GM23248 (cell line): ENCODE data around the gene TECPR2. TPM values are rescaled to one million over a fixed set of nuclear protein-coding genes. Genes with fewer than 3 reads are reported as not detected.
A peak's percentile ranks its signal among the peaks of the same experiment; 100 is the strongest.

Experiments used
- DNase-seq: peaks from one replicate; pipeline ENCODE4 v3.0.0-alpha.2; 2015
- H2AFZ ChIP-seq: fragments of 200-600 bp; sonication (generic); 2 replicates; pipeline ENCODE4 v1.6.1; 2016; ENCODE audit warnings: antibody characterized with exemption
- H3F3A ChIP-seq: fragments of 200-600 bp; sonication (generic); 2 replicates; pipeline ENCODE4 v1.6.1; 2016; ENCODE audit warnings: mild to moderate bottlenecking, antibody characterized with exemption, mixed run types; ENCODE audit not compliant: insufficient read depth
- H3K27ac ChIP-seq: fragments of 200-600 bp; sonication (generic); 2 replicates; pipeline ENCODE4 v1.5.1; 2016; ENCODE audit warnings: mild to moderate bottlenecking
- H3K27me3 ChIP-seq: fragments of 200-600 bp; sonication (generic); replicated peaks from 2 replicates; pipeline ENCODE4 v1.6.1; 2016; ENCODE audit warnings: mild to moderate bottlenecking; ENCODE audit not compliant: insufficient read depth
- H3K36me3 ChIP-seq: fragments of 200-600 bp; sonication (generic); 2 replicates; pipeline ENCODE4 v1.6.1; 2016; ENCODE audit warnings: low read depth, mild to moderate bottlenecking
- H3K4me1 ChIP-seq: fragments of 200-600 bp; sonication (generic); 2 replicates; pipeline ENCODE4 v1.6.1; 2016; ENCODE audit warnings: mild to moderate bottlenecking; ENCODE audit not compliant: insufficient read depth
- H3K4me2 ChIP-seq: fragments of 200-600 bp; sonication (generic); one replicate; pipeline ENCODE4 v1.6.1; 2016; ENCODE audit warnings: mild to moderate bottlenecking; ENCODE audit not compliant: unreplicated experiment
- H3K4me3 ChIP-seq: fragments of 200-600 bp; sonication (generic); 2 replicates; pipeline ENCODE4 v1.5.1; 2016; ENCODE audit warnings: mild to moderate bottlenecking
- H3K79me2 ChIP-seq: fragments of 200-600 bp; sonication (generic); 2 replicates; pipeline ENCODE4 v1.6.1; 2016; ENCODE audit warnings: mild to moderate bottlenecking; ENCODE audit not compliant: insufficient read depth
- H3K9ac ChIP-seq: fragments of 200-600 bp; sonication (generic); 2 replicates; pipeline ENCODE4 v1.6.1; 2016; ENCODE audit warnings: mild to moderate bottlenecking
- H3K9me2 ChIP-seq: fragments of 200-600 bp; sonication (generic); 2 replicates; pipeline ENCODE4 v1.6.1; 2016; ENCODE audit warnings: mixed run types, mild to moderate bottlenecking, moderate library complexity; ENCODE audit not compliant: insufficient read depth
- H3K9me3 ChIP-seq: fragments of 200-600 bp; sonication (generic); one replicate; pipeline ENCODE4 v1.6.1; 2017; ENCODE audit warnings: low read depth
- H4K20me1 ChIP-seq: fragments of 200-600 bp; sonication (generic); 2 replicates; pipeline ENCODE4 v1.6.0; 2016; ENCODE audit not compliant: insufficient read depth
- EZH2 ChIP-seq: fragments of 200-600 bp; sonication (generic); IDR thresholded peaks from 2 replicates; pipeline ENCODE4 v1.6.1; 2018; ENCODE audit warnings: antibody characterized with exemption, mild to moderate bottlenecking; ENCODE audit not compliant: insufficient read depth, poor library complexity, severe bottlenecking
- EZH2phosphoT487 ChIP-seq: fragments of 200-600 bp; sonication (generic); IDR thresholded peaks from 2 replicates; pipeline ENCODE4 v1.6.1; 2018; ENCODE audit warnings: antibody characterized with exemption, moderate library complexity, mild to moderate bottlenecking, low read depth; ENCODE audit not compliant: insufficient read depth
- WGBS, 2 experiments: methylation state at CpG; one replicate each; pipeline ENCODE4 v1.1.6; 2015 to 2017; ENCODE audit warnings: low lambda C conversion rate in 2 of 2, low coverage in 1 of 2; ENCODE audit errors: missing lambda C conversion rate in 2 of 2; 5-methylcytosine and 5-hydroxymethylcytosine counted together
- in situ Hi-C: fragments of 300-500 bp; cut with MboI; formaldehyde crosslinking; loops from 2 replicates; pipeline ENCODE4 v1.15.0; 2020
- polyA plus RNA-seq: library from polyadenylated mRNA; unstranded; fragments of >200 nt; fragmentation: Nextera tagmentation; extraction: Ambion mirVana; gene quantifications from 2 replicates; pipeline ENCODE4 v1.2.1, GENCODE V29; 2016
- total RNA-seq: library from RNA; depleted of rRNA; stranded (reverse); fragments of >200 nt; shearing (Covaris generic); gene quantifications from 2 replicates; pipeline ENCODE4 v1.2.3, GENCODE V29; 2014

Gene TECPR2
- total and polyA plus RNA-seq, 2 experiments from 2014 or later: 11.4 to 15.8 TPM

GRCh38 chr14:102439556-102439955 is 76.8 kb downstream of the TECPR2 start:
- no peak overlapping the region for H3K9ac ChIP-seq
- no peak overlapping the region for H3K4me3 ChIP-seq
- H3K9me3 ChIP-seq: no peaks in the 10 kb centered on the region
- H3K27ac ChIP-seq: no peak overlapping the region
- no peak overlapping the region for H3K4me2 ChIP-seq
- no peak for TF ChIP-seq EZH2
- TF ChIP-seq EZH2phosphoT487: no peak
- no peaks in the 10 kb centered on the region for H3F3A ChIP-seq
- no peaks in the 10 kb centered on the region for H3K9me2 ChIP-seq
- H3K27me3 ChIP-seq: no peaks in the 10 kb centered on the region
- peaks cover 27% of the 10 kb centered on the region; the same call in 1 of the 2 replicates for H3K36me3 ChIP-seq
- H3K79me2 ChIP-seq: no peaks in the 10 kb centered on the region
- no peak for DNase-seq
- no peak overlapping the region for H2AFZ ChIP-seq
- no peaks in the 10 kb centered on the region for H4K20me1 ChIP-seq
- no peaks in the 10 kb centered on the region for H3K4me1 ChIP-seq
- WGBS, 2 experiments: 91 to 94% methylated on average over 8 of the region's 8 CpGs
- in situ Hi-C loops: no loop called here

GRCh38 chr14:102440392-102440791 is 77.7 kb downstream of the TECPR2 start:
- no peak for TF ChIP-seq EZH2phosphoT487
- TF ChIP-seq EZH2: no peak
- Histone ChIP-seq H3K27ac (no peak overlapping the region), H3K9me2 (no peaks in the 10 kb centered on the region), H3K9me3 (no peaks in the 10 kb centered on the region), H3K36me3 (peaks cover 29% of the 10 kb centered on the region; the same call in 1 of the 2 replicates), H3K79me2 (no peaks in the 10 kb centered on the region), H3F3A (no peaks in the 10 kb centered on the region), H3K4me3 (no peak overlapping the region), H4K20me1 (no peaks in the 10 kb centered on the region), H3K4me2 (no peak overlapping the region), H2AFZ (no peak overlapping the region), H3K9ac (no peak overlapping the region), H3K4me1 (no peaks in the 10 kb centered on the region), H3K27me3 (no peaks in the 10 kb centered on the region)
- 92 to 94% methylated on average over 11 of the region's 11 CpGs for WGBS, 2 experiments
- DNase-seq: no peak
- in situ Hi-C loops: no loop called here

GRCh38 chr14:102442241-102443211 is 79.8 kb downstream of the TECPR2 start:
- in situ Hi-C loops: no loop called here
- 87 to 88% methylated on average over 15 of the region's 15 CpGs for WGBS, 2 experiments
- no peak overlapping the region for H3K27ac ChIP-seq
- no peaks in the 10 kb centered on the region for H4K20me1 ChIP-seq
- no peak overlapping the region for H3K9ac ChIP-seq
- TF ChIP-seq EZH2phosphoT487 (no peak), EZH2 (no peak)
- no peaks in the 10 kb centered on the region for H3K4me1 ChIP-seq
- no peaks in the 10 kb centered on the region for H3K27me3 ChIP-seq
- no peaks in the 10 kb centered on the region for H3F3A ChIP-seq
- no peak overlapping the region for H2AFZ ChIP-seq
- H3K79me2 ChIP-seq: no peaks in the 10 kb centered on the region
- DNase-seq: peak; percentile 34
- H3K9me3 ChIP-seq: no peaks in the 10 kb centered on the region
- no peaks in the 10 kb centered on the region for H3K9me2 ChIP-seq
- peaks cover 34% of the 10 kb centered on the region; the same call in 1 of the 2 replicates for H3K36me3 ChIP-seq
- H3K4me2 ChIP-seq: no peak overlapping the region
- H3K4me3 ChIP-seq: no peak overlapping the region

- H3K36me3 ChIP-seq: peaks cover 36% of the 10 kb centered on the region; the same call in 1 of the 2 replicates
- no peaks in the 10 kb centered on the region for H4K20me1 ChIP-seq
- no peaks in the 10 kb centered on the region for H3K27me3 ChIP-seq
- H3K4me2 ChIP-seq: no peak overlapping the region
- no peaks in the 10 kb centered on the region for H3K79me2 ChIP-seq
- H3K4me3 ChIP-seq: no peak overlapping the region
- in situ Hi-C loops: no loop called here
- H3F3A ChIP-seq: no peaks in the 10 kb centered on the region
- no peak for DNase-seq
- whole genome bisulfite sequencing, 2 experiments: 87 to 90% methylated on average over 7 of the region's 7 CpGs
- H2AFZ ChIP-seq: no peak overlapping the region
- TF ChIP-seq EZH2: no peak
- TF ChIP-seq EZH2phosphoT487: no peak
- H3K27ac ChIP-seq: no peak overlapping the region
- H3K9ac ChIP-seq: no peak overlapping the region
- no peaks in the 10 kb centered on the region for H3K4me1 ChIP-seq
- H3K9me2 ChIP-seq: no peaks in the 10 kb centered on the region
- H3K9me3 ChIP-seq: no peaks in the 10 kb centered on the region
Measured at GRCh38 chr14:102445066-102445465, 82.3 kb downstream of the TECPR2 start.
